ENCODE measurements around the gene TNS3.

The TNS3 gene

DNA sequence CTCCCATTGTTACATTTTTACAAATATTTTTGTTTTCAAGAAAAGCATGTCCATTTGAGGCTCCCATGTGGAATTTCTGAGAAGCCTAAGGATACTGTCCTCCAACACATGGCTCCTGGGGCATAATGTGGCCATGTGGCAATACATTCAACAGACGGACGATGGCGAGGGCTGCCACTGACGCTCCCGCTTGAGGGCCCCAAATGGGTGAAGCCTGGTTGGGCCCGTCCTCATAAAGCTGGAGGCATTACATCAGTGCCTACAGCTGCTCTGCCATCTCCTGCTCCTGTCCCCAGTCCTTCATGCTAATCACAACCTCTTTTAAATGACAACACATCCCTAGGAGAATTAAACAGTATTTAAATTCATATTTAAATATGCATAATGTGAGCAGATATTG is 246.8 kb downstream of the TNS3 start:
- Histone ChIP-seq H3K9ac (no peak overlapping the region), H3K27me3 (no peaks in the 10 kb centered on the region), H3K27ac (no peak overlapping the region), H4K20me1 (peaks cover 0 to 98% (median 0%) of the 10 kb centered on the region in 11 experiments; a peak in 6 of 22 replicates), H3K4me3 (no peak overlapping the region), H3K36me3 (peaks cover 10 to 98% (median 55%) of the 10 kb centered on the region in 11 experiments; a peak in 21 of 22 replicates), H3K4me2 (no peak overlapping the region), H3K9me3 (replicated peaks in 1 of 11) (peaks cover 0 to 5% (median 0%) of the 10 kb centered on the region in 11 experiments; a peak in 1 of 22 replicates), H3K4me1 (peaks cover 0 to 21% (median 1%) of the 10 kb centered on the region in 10 experiments; a peak in 10 of 20 replicates)
- TF ChIP-seq Cebpa-rat (IDR thresholded peaks at IDR 0.05), result no peak

- Histone ChIP-seq H3K4me1 (peaks cover 6 to 32% (median 11%) of the 10 kb centered on the region in 10 experiments; a peak in 19 of 20 replicates), H4K20me1 (peaks cover 0 to 100% (median 0%) of the 10 kb centered on the region in 11 experiments; a peak in 6 of 22 replicates), H3K9me3 (replicated peaks in 1 of 11) (peaks cover 0 to 5% (median 0%) of the 10 kb centered on the region in 11 experiments; a peak in 1 of 22 replicates), H3K4me2 (no peak overlapping the region), H3K4me3 (no peak overlapping the region), H3K9ac (no peak overlapping the region), H3K36me3 (peaks cover 3 to 100% (median 56%) of the 10 kb centered on the region in 11 experiments; a peak in 21 of 22 replicates), H3K27ac (no peak overlapping the region), H3K27me3 (no peaks in the 10 kb centered on the region)
- no peak for TF ChIP-seq Cebpa-rat (IDR thresholded peaks at IDR 0.05)
Observed at GRCh38 chr7:47333959-47334358, 248.0 kb downstream of the TNS3 start.

- no peak for TF ChIP-seq Cebpa-rat (IDR thresholded peaks at IDR 0.05)
- Histone ChIP-seq H3K4me1 (peaks cover 10 to 37% (median 15%) of the 10 kb centered on the region in 10 experiments), H3K4me2 (no peak overlapping the region), H3K27ac (no peak overlapping the region), H3K9ac (no peak overlapping the region), H3K4me3 (no peak overlapping the region), H3K9me3 (replicated peaks in 1 of 11) (peaks cover 0 to 5% (median 0%) of the 10 kb centered on the region in 11 experiments; a peak in 1 of 22 replicates), H3K36me3 (peaks cover 0 to 100% (median 52%) of the 10 kb centered on the region in 11 experiments; a peak in 20 of 22 replicates), H4K20me1 (peaks cover 0 to 100% (median 0%) of the 10 kb centered on the region in 11 experiments; a peak in 6 of 22 replicates), H3K27me3 (no peaks in the 10 kb centered on the region)
Observed at GRCh38 chr7:47333554-47333887, 248.4 kb downstream of the TNS3 start.

DNA sequence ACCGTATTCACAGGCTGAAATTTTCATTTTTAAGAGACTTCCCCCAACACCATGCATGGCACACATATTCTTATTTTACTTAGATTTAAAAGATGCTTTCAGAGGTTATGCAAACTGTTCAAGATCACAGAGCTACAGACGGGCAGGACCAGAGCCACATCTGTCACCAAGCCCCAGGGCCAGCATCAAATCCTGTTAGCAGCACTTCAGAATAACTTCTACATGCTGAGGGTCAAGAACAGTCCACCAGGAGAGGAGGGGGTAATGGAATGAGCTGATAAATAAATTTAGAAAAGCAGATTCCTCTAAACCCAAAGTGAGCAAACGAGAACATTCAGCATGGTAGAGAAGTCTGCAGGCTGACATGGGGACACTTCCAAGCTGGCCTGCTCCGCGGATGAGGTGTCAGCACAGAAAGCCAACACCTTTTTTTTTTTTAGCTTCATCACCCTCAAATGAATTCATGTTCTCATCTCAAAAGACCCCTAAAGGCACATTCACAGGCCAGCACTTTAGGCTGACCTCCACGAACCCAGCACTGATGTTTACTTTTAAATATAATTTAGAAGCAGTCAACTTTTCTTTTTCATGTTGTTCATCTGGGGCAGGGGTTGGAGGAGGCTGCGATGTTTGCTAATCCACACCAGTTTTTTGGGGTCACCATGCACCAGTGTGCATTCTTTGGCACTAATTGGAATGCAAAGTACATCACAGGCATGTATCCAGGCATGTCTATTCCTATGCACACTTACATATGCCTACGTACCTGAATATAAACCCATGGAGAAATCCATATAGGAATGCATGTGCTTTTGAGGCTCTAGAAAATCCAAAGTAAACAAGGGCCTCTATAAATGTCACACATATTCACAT is 249.0 kb downstream of the TNS3 start:
- Histone ChIP-seq H3K4me3 (no peak overlapping the region), H4K20me1 (peaks cover 0 to 100% (median 0%) of the 10 kb centered on the region in 11 experiments; a peak in 6 of 22 replicates), H3K9me3 (replicated peaks in 1 of 11) (peaks cover 0 to 5% (median 0%) of the 10 kb centered on the region in 11 experiments; a peak in 1 of 22 replicates), H3K27me3 (no peaks in the 10 kb centered on the region), H3K27ac (no peak overlapping the region), H3K9ac (no peak overlapping the region), H3K36me3 (peaks cover 0 to 100% (median 46%) of the 10 kb centered on the region in 11 experiments; a peak in 20 of 22 replicates), H3K4me1 (peaks cover 16 to 43% (median 21%) of the 10 kb centered on the region in 10 experiments), H3K4me2 (no peak overlapping the region)
- no peak for TF ChIP-seq Cebpa-rat (IDR thresholded peaks at IDR 0.05)

DNA sequence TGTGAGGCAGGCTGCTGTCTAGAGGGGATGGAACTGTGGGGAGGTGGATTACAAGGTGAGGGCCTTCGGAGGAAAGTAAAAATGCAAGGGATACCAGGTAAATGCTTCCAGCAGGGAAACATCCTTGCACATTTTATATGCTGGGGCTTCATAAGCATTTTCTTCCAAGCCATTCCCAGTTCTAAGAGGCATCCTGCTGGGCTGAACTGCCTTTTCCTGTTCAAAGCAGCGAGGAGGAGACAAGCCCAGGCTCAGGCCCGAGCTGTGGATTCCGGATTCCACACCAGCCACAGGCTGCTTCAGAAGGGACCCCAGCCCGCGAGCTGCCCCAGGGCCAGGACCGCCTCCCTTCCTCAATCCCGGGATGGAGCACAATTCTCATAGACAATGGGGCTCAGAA is 249.7 kb downstream of the TNS3 start:
- Histone ChIP-seq H3K4me2 (no peak overlapping the region), H3K9ac (0 out of 22 replicates have a peak overlapping the region, but pooled peaks of 1 of the 11 experiments have one; percentile 23), H4K20me1 (peaks cover 0 to 100% (median 0%) of the 10 kb centered on the region in 11 experiments; a peak in 6 of 22 replicates), H3K9me3 (replicated peaks in 1 of 11) (peaks cover 0 to 4% (median 0%) of the 10 kb centered on the region in 11 experiments; a peak in 1 of 22 replicates), H3K27ac (no peak overlapping the region), H3K36me3 (peaks cover 0 to 100% (median 39%) of the 10 kb centered on the region in 11 experiments; a peak in 18 of 22 replicates), H3K4me1 (peaks cover 21 to 45% (median 28%) of the 10 kb centered on the region in 10 experiments), H3K27me3 (no peaks in the 10 kb centered on the region), H3K4me3 (no peak overlapping the region)
- no peak for TF ChIP-seq Cebpa-rat (IDR thresholded peaks at IDR 0.05)

GRCh38 chr7:47331179-47331565 is 250.7 kb downstream of the TNS3 start:
- H3K4me2 ChIP-seq, result 0 out of 22 replicates have a peak overlapping the region, but pooled peaks of 1 of the 11 experiments have one; percentile 57
- H3K27ac ChIP-seq, result no peak overlapping the region
- H4K20me1 ChIP-seq, result peaks cover 0 to 100% (median 0%) of the 10 kb centered on the region in 11 experiments; a peak in 6 of 22 replicates
- H3K4me1 ChIP-seq, result peaks cover 21 to 45% (median 29%) of the 10 kb centered on the region in 10 experiments
- peaks cover 0 to 100% (median 28%) of the 10 kb centered on the region in 11 experiments; a peak in 18 of 22 replicates for H3K36me3 ChIP-seq
- no peak overlapping the region for H3K4me3 ChIP-seq
- H3K9ac ChIP-seq, result no peak overlapping the region
- H3K27me3 ChIP-seq, result no peaks in the 10 kb centered on the region
- TF ChIP-seq Cebpa-rat (IDR thresholded peaks at IDR 0.05), result no peak
- H3K9me3 ChIP-seq (replicated peaks in 1 of 11), result no peaks in the 10 kb centered on the region

DNA sequence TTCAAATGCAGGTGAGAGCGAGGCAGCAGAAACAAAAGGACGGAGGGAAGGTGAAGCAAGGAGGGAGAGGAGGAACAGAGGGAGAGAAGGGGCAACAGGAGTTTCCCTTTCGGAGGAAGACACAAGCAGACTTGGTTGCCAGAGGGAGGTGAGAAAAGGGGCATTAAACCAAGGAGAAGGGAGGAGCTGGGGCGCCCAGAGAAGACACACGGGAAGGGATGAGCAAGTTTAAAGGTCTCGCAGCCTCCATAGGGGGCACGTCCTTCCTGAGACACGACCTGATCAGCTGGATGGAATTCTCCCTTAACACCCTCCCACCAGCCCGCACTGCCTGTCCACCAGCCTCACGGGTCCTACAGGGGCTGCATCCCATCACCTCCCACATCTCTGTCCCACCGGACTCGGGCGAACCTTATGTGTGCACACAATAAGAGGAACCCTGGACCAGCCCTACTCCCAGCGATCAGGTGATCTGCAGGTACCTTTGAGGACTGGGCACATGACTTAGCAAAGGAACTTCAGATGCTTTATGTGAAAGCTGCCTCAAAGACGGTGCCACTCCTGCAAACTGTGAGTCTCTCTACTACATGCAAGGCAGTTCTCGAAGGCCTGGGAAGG is 251.2 kb downstream of the TNS3 start:
- H3K9me3 ChIP-seq (replicated peaks in 1 of 11), result no peaks in the 10 kb centered on the region
- H3K36me3 ChIP-seq, result peaks cover 0 to 100% (median 23%) of the 10 kb centered on the region in 11 experiments; a peak in 17 of 22 replicates
- H3K27ac ChIP-seq, result no peak overlapping the region
- no peaks in the 10 kb centered on the region for H3K27me3 ChIP-seq
- H3K4me3 ChIP-seq, result no peak overlapping the region
- no peak overlapping the region for H3K9ac ChIP-seq
- TF ChIP-seq Cebpa-rat (IDR thresholded peaks at IDR 0.05), result no peak
- H3K4me2 ChIP-seq, result peak overlapping the region in 3 of 11 experiments; percentile 57 to 77 (median 66); a peak in 4 of 22 replicates
- H3K4me1 ChIP-seq, result peaks cover 21 to 45% (median 29%) of the 10 kb centered on the region in 10 experiments
- peaks cover 0 to 100% (median 0%) of the 10 kb centered on the region in 11 experiments; a peak in 6 of 22 replicates for H4K20me1 ChIP-seq

GRCh38 chr7:47330026-47330425 is 251.9 kb downstream of the TNS3 start:
- H3K4me3 ChIP-seq, result no peak overlapping the region
- peaks cover 0 to 100% (median 17%) of the 10 kb centered on the region in 11 experiments; a peak in 14 of 22 replicates for H3K36me3 ChIP-seq
- no peaks in the 10 kb centered on the region for H3K27me3 ChIP-seq
- H3K9me3 ChIP-seq (replicated peaks in 1 of 11), result no peaks in the 10 kb centered on the region
- no peak for TF ChIP-seq Cebpa-rat (IDR thresholded peaks at IDR 0.05)
- peak overlapping the region in 6 of 11 experiments; percentile 57 to 94 (median 80); a peak in 10 of 22 replicates for H3K4me2 ChIP-seq
- peaks cover 0 to 100% (median 0%) of the 10 kb centered on the region in 11 experiments; a peak in 6 of 22 replicates for H4K20me1 ChIP-seq
- peak overlapping the region in 1 of 11 experiments; percentile 53; a peak in 1 of 22 replicates for H3K9ac ChIP-seq
- peaks cover 21 to 45% (median 29%) of the 10 kb centered on the region in 10 experiments for H3K4me1 ChIP-seq
- H3K27ac ChIP-seq, result peak overlapping the region in 3 of 11 experiments; percentile 5 to 77 (median 73); a peak in 2 of 22 replicates
